OCI-LY7 (cell line): ENCODE measurements around the gene RCN2. TPM values are rescaled to one million over a fixed set of nuclear protein-coding genes. Genes with fewer than 3 reads are reported as not detected.

Experiments used
- BruUV-seq: library from RNA; stranded (reverse); fragments of 400-500 nt; replicated peaks from 2 replicates; lab custom pipeline; 2021; lab: Mats Ljungman, UMichigan
- CTCF ChIA-PET: fragments of 300-600 bp; sonication (Branson Sonifier 250); formaldehyde crosslinking; loops from one replicate; lab custom pipeline; 2022; ENCODE audit warnings: antibody characterized with exemption; ENCODE audit not compliant: unreplicated experiment; lab: Charles Lee
- POLR2A ChIA-PET: fragments of 300-600 bp; sonication (Branson Sonifier 250); formaldehyde crosslinking; loops from one replicate; lab custom pipeline; 2022; ENCODE audit warnings: antibody characterized with exemption; lab: Charles Lee
- DNase-seq: peaks from one replicate; pipeline ENCODE4 v3.0.0-alpha.2; 2015; ENCODE audit warnings: low spot score
- H2AFZ ChIP-seq: fragments of 200-600 bp; sonication (generic), shearing (Covaris generic); 2 replicates; pipeline ENCODE4 v1.6.1; 2014; ENCODE audit warnings: mild to moderate bottlenecking, antibody characterized with exemption, low read length, moderate library complexity
- H3K27ac ChIP-seq: fragments of 200-600 bp; sonication (generic); 2 replicates; pipeline ENCODE4 v1.5.1; 2014; ENCODE audit warnings: mixed run types, low read depth, mild to moderate bottlenecking, moderate library complexity, low read length, inconsistent platforms; ENCODE audit not compliant: poor library complexity, severe bottlenecking
- H3K36me3 ChIP-seq: fragments of 200-600 bp; sonication (generic); 2 replicates; pipeline ENCODE4 v1.6.1; 2014; ENCODE audit warnings: mild to moderate bottlenecking, antibody characterized with exemption, low read length, moderate library complexity, mixed read lengths; ENCODE audit not compliant: insufficient read depth
- H3K4me1 ChIP-seq: fragments of 200-600 bp; sonication (generic); 2 replicates; pipeline ENCODE4 v1.5.1; 2014; ENCODE audit warnings: mild to moderate bottlenecking, low read length; ENCODE audit not compliant: insufficient read depth, poor library complexity, severe bottlenecking
- H3K4me2 ChIP-seq: fragments of 200-600 bp; sonication (generic); 2 replicates; pipeline ENCODE4 v1.6.1; 2014; ENCODE audit warnings: mild to moderate bottlenecking, low read length
- H3K4me3 ChIP-seq: fragments of 200-600 bp; sonication (generic); 2 replicates; pipeline ENCODE4 v1.5.1; 2014; ENCODE audit warnings: mild to moderate bottlenecking, low read depth, low read length; ENCODE audit not compliant: poor library complexity, severe bottlenecking
- H3K79me2 ChIP-seq: fragments of 200-600 bp; sonication (generic); 2 replicates; pipeline ENCODE4 v1.6.1; 2016; ENCODE audit warnings: low read depth, mild to moderate bottlenecking, low read length, moderate library complexity, mixed read lengths; ENCODE audit not compliant: insufficient read depth
- H3K9me2 ChIP-seq: fragments of 200-600 bp; sonication (generic); 2 replicates; pipeline ENCODE4 v1.6.1; 2016; ENCODE audit warnings: mild to moderate bottlenecking, low read length, mixed read lengths; ENCODE audit not compliant: insufficient read depth
- H3K9me3 ChIP-seq: fragments of 200-600 bp; sonication (generic); 2 replicates; pipeline ENCODE4 v1.6.1; 2014; ENCODE audit warnings: mild to moderate bottlenecking, mixed run types, low read length, mixed read lengths
- H4K20me1 ChIP-seq: fragments of 200-600 bp; sonication (generic); 2 replicates; pipeline ENCODE4 v1.6.1; 2014; ENCODE audit warnings: mild to moderate bottlenecking, antibody characterized with exemption, low read length, moderate library complexity, mixed read lengths; ENCODE audit not compliant: insufficient read depth
- EZH2phosphoT487 ChIP-seq: fragments of 200-600 bp; sonication (generic); IDR thresholded peaks from 2 replicates; pipeline ENCODE4 v1.6.1; 2018; ENCODE audit warnings: low read depth, borderline replicate concordance, mild to moderate bottlenecking, mixed run types, antibody characterized with exemption, low read length, moderate library complexity, mixed read lengths
- intact Hi-C: fragments of 100-400 bp; cut with micrococcal nuclease; formaldehyde crosslinking; loops from one replicate; pipeline ENCODE4 v1.10.0; 2022; ENCODE audit not compliant: unreplicated experiment
- total RNA-seq, 2 experiments: library from RNA; depleted of rRNA in 1 of 2; stranded (reverse); fragments of >200 nt in 1 of 2; shearing (Covaris generic) in 1 of 2; gene quantifications; 2 replicates each; pipeline ENCODE4 v1.2.3, GENCODE V29; 2014 to 2022
- TF ChIP-seq, protein P1 (sequence below): fragments of 200-600 bp; sonication (generic); conservative IDR thresholded peaks from 2 replicates; pipeline ENCODE4 v1.5.1; 2014; ENCODE audit warnings: mild to moderate bottlenecking, antibody characterized with exemption, low read length, moderate library complexity, mixed read lengths

Gene RCN2
- total RNA-seq, 2 experiments from 2014 or later, result 32.8 to 39.1 TPM

DNA sequence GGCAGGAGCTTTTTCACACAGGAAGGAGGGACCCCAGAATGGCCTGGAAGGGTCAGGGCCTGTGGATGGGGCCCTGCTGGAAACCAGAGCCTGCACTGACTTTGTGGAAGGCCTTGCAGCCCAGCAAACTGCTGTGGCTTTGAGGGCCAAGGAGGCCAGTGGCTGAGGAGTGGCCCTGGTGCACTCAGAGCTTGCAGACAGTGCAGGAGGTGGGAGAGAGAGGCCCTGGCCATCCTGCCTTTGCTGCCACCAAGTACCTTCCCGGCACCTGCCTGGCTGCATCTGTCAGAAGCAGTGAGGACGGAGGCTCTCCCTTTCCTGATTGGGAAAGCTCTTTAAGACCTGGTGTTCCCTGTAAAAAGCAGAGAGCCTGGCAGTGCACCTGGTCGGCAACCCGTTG, 69.8 kb downstream of the RCN2 start:
- no peaks in the 10 kb centered on the region for H3K9me2 ChIP-seq
- TF ChIP-seq, protein P1, sequence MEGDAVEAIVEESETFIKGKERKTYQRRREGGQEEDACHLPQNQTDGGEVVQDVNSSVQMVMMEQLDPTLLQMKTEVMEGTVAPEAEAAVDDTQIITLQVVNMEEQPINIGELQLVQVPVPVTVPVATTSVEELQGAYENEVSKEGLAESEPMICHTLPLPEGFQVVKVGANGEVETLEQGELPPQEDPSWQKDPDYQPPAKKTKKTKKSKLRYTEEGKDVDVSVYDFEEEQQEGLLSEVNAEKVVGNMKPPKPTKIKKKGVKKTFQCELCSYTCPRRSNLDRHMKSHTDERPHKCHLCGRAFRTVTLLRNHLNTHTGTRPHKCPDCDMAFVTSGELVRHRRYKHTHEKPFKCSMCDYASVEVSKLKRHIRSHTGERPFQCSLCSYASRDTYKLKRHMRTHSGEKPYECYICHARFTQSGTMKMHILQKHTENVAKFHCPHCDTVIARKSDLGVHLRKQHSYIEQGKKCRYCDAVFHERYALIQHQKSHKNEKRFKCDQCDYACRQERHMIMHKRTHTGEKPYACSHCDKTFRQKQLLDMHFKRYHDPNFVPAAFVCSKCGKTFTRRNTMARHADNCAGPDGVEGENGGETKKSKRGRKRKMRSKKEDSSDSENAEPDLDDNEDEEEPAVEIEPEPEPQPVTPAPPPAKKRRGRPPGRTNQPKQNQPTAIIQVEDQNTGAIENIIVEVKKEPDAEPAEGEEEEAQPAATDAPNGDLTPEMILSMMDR, result no peak
- no peak for TF ChIP-seq EZH2phosphoT487
- BruUV-seq, result no TSS peak
- no peak overlapping the region for H3K27ac ChIP-seq
- peaks cover 33% of the 10 kb centered on the region for H3K4me1 ChIP-seq
- no peaks in the 10 kb centered on the region for H3K9me3 ChIP-seq
- DNase-seq, result no peak
- intact Hi-C loops, result loop anchor here (10.0 kb wide), 1 partner anchor 97 kb away; the partner anchor contains the start of gene SCAPER
- ChIA-PET POLR2A (no interaction called here), CTCF (no interaction called here)
- H3K36me3 ChIP-seq, result no peaks in the 10 kb centered on the region
- no peak overlapping the region for H2AFZ ChIP-seq
- no peak overlapping the region for H3K4me3 ChIP-seq
- H4K20me1 ChIP-seq, result no peaks in the 10 kb centered on the region
- no peaks in the 10 kb centered on the region for H3K79me2 ChIP-seq
- H3K4me2 ChIP-seq, result no peak overlapping the region

DNA sequence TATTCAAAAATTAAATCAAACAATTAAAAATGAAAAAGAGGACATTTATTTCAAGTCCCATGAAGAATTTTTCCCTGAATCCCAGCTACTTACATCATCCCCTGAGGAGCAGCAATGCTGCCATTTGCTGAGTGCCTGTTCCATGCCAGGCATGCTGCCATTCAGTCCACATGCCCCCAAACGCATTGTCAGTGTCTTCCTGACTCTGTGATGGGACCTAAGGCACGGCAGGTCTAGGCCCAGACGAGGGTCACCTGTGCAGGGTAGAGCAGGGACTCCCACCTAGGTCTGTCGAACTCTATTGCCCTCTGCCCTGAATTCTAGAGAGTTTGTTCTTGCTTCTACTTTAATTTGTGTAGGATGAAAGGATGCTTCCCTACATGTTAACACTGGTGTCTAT, 70.4 kb downstream of the RCN2 start:
- intact Hi-C loops, result loop anchor here (2.0 to 10.0 kb wide), 2 partner anchors 97 to 537 kb away; partner anchors contain the start of gene SCAPER
- CTCF ChIA-PET, result interaction anchor here (0.5 kb wide), 1 partner anchor 14 kb away, joined by 3 read pairs; no protein-coding TSS in a partner anchor

DNA sequence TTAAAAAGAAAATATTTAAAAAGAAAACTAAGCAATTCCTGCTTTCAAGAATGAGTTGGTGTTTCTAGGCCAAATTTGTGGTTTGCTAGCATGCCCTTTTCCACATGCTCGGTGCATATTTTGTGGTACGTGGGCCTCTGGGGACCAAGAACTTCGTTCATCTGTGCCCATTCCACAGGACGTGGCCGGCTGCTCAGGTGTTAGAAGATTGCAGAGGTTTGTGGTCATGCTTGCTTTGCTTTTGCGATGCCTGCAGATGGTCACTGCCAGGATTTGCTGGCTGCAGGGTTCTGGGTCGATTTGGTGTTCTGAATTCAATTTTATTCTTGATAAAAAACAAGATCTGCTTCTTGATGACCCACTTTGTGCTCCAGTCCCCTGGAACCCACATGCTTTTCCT, 70.9 kb downstream of the RCN2 start:
- DNase-seq, result peak; percentile 69
- peaks cover 33% of the 10 kb centered on the region for H3K4me1 ChIP-seq
- peak overlapping the region; percentile 66; the same call in 1 of the 2 replicates for H2AFZ ChIP-seq
- peak overlapping the region; percentile 15 for H3K4me3 ChIP-seq
- no peaks in the 10 kb centered on the region for H4K20me1 ChIP-seq
- H3K9me3 ChIP-seq, result no peaks in the 10 kb centered on the region
- ChIA-PET POLR2A (no interaction called here), CTCF (no interaction called here)
- peak overlapping the region; percentile 58 for H3K27ac ChIP-seq
- H3K4me2 ChIP-seq, result peak overlapping the region; percentile 57
- no TSS peak for BruUV-seq
- intact Hi-C loops, result loop anchor here (2.0 to 10.0 kb wide), 2 partner anchors 98 to 536 kb away; partner anchors contain the start of gene SCAPER
- H3K9me2 ChIP-seq, result no peaks in the 10 kb centered on the region
- H3K79me2 ChIP-seq, result no peaks in the 10 kb centered on the region
- TF ChIP-seq, protein P1, result no peak
- TF ChIP-seq EZH2phosphoT487, result no peak
- no peaks in the 10 kb centered on the region for H3K36me3 ChIP-seq

More for the DNA sequence above, 70.4 kb downstream of the RCN2 start:
- TF ChIP-seq, protein P1, result no peak
- TF ChIP-seq EZH2phosphoT487, result no peak
- H4K20me1 ChIP-seq, result no peaks in the 10 kb centered on the region
- no peak overlapping the region for H3K4me3 ChIP-seq
- H3K27ac ChIP-seq, result peak overlapping the region; percentile 58
- H3K79me2 ChIP-seq, result no peaks in the 10 kb centered on the region
- no peak for DNase-seq
- H3K9me3 ChIP-seq, result no peaks in the 10 kb centered on the region
- peak overlapping the region; percentile 57 for H3K4me2 ChIP-seq
- H3K9me2 ChIP-seq, result no peaks in the 10 kb centered on the region
- peak overlapping the region; percentile 66; the same call in 1 of the 2 replicates for H2AFZ ChIP-seq
- H3K4me1 ChIP-seq, result peaks cover 33% of the 10 kb centered on the region
- POLR2A ChIA-PET, result no interaction called here
- no peaks in the 10 kb centered on the region for H3K36me3 ChIP-seq
- BruUV-seq, result no TSS peak
